ENCODE results near the gene VARS2.

VARS2 gene

GRCh38 chr6:30884521-30885480 lies 29.2 kb upstream of the VARS2 start:
- peak; percentile 13 for DNase-seq

- peak; percentile 6 for DNase-seq
Measured at GRCh38 chr6:30885481-30885998, 28.5 kb upstream of the VARS2 start.

- DNase-seq = peak; percentile 16
Measured at GRCh38 chr6:30885999-30886896, 27.8 kb upstream of the VARS2 start.

DNA sequence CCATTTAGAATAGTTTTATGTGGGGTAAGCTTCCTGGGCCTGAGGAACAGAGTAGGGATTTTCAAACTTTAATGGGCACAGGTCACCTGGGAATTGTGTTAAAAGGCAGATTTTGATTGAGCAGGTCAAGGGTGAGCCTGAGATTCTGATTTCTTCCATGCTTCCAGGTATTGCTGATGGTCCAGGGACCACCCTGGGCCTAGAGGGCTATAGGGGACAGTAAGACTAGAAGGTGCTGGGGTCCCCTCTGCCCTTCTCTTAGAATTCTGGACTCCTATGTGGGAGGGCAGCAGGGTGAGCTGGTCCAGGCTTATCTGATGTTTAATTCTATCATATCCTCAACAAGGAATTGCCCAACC lies 27.2 kb upstream of the VARS2 start:
- no peak for DNase-seq

GRCh38 chr6:30887901-30888815 lies 25.9 kb upstream of the VARS2 start:
- no peak for DNase-seq

GRCh38 chr6:30888816-30889495 lies 25.1 kb upstream of the VARS2 start:
- DNase-seq = no peak

GRCh38 chr6:30889496-30889885 lies 24.5 kb upstream of the VARS2 start:
- DNase-seq = no peak

GRCh38 chr6:30889921-30890645 lies 24.0 kb upstream of the VARS2 start:
- DNase-seq = peak; percentile 12

GRCh38 chr6:30890646-30891449 lies 23.2 kb upstream of the VARS2 start:
- no peak for DNase-seq

DNA sequence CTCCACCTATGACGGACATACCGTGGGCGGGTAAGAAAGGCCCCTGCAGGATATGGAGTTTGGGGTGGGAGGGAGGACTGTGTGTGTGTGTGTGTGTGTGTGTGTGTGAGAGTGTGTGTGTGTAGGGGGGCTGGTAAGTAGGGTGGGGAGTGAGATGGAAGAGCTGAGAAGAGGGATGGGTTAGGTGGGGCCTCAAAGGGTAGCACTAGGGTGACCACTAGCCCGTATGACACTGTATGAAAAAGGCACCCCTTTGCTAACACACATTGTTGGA lies 22.7 kb upstream of the VARS2 start:
- no peak for DNase-seq

GRCh38 chr6:30891816-30892538 lies 22.1 kb upstream of the VARS2 start:
- no peak for DNase-seq

- no peak for DNase-seq
Measured at GRCh38 chr6:30893001-30893591, 20.9 kb upstream of the VARS2 start.

DNA sequence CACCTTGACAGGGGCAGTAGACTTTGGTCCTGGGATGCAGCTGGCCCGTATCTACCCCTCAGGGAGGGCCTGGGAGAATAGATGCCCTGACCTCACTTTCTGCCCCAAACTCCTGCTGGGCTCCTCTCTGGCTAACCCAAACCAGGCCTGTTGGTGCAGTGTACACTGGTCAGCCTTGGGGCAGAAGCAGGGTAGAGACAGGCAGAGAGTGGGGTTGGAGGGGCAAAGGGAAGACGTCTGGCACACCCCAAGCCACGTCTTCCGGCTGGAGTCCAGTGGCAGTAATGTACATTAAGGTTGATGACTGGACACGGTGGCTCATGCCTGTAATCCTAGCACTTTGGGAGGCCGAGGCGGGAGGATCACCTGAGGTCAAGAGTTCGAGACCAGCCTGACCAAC lies 20.4 kb upstream of the VARS2 start:
- no peak for DNase-seq

DNA sequence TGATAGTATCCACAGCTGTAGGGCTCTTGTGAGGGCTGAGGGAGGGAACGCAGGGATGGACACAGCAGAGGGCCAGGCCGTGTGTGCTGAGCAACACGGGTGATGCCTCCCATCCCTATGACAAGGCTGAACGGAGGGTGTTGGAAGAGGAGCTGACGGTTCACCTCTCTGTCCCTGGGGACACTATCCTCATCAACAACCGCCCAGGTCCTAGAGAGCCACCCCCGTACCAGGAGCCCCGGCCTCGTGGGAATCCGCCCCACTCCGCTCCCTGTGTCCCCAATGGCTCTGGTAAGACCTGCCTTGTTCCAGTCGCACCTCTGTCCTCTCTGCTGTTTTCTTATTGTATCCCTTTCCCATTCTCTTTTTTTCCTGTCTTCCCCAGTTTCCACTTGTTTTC lies 19.7 kb upstream of the VARS2 start:
- no peak for DNase-seq

- DNase-seq = no peak
Measured at GRCh38 chr6:30894935-30895334, 19.1 kb upstream of the VARS2 start.

DNA sequence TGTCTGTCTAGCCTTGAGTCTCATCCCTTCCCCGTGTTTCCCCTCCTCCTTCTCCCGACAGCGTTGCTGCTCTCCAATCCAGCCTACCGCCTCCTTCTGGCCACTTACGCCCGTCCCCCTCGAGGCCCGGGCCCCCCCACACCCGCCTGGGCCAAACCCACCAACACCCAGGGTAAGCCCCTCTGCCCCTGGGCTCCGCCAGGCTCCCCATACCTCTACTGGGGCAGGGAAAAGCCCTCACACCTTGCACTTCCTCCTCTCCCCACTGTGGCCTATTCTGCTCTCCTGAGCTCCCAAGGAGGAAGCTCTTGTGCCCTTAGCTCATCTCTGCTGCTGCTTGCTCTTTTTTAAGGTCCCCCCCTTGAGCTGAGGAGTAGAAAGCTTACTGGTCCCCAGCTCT lies 18.7 kb upstream of the VARS2 start:
- DNase-seq = no peak

DNA sequence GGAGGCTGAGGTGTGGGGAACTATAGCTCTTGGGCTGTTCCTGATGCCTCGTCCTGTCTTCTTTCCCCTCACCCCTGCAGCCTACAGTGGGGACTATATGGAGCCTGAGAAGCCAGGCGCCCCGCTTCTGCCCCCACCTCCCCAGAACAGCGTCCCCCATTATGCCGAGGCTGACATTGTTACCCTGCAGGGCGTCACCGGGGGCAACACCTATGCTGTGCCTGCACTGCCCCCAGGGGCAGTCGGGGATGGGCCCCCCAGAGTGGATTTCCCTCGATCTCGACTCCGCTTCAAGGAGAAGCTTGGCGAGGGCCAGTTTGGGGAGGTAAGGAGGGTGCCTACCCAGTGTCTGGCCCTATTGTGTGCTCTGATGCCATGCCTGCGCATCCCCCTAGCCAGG lies 17.5 kb upstream of the VARS2 start:
- DNase-seq = no peak

- DNase-seq = no peak
Measured at GRCh38 chr6:30897882-30898281, 16.2 kb upstream of the VARS2 start.

DNA sequence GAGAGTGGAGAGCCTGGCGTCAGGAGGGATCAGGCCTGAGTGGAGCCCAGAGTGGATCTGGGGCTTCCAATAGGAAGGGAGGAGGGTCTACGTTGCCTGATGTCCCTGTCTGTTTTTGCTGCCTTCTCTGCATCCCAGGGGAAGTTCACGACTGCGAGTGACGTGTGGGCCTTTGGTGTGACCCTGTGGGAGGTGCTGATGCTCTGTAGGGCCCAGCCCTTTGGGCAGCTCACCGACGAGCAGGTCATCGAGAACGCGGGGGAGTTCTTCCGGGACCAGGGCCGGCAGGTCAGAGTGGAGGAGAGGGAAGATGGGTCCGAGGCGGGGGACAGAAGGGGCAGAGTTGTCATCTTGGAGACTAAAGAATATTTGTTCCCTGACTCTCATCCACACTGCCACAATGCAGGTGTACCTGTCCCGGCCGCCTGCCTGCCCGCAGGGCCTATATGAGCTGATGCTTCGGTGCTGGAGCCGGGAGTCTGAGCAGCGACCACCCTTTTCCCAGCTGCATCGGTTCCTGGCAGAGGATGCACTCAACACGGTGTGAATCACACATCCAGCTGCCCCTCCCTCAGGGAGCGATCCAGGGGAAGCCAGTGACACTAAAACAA lies 15.2 kb upstream of the VARS2 start:
- no peak for DNase-seq

All from NCI-H510A treated with DMSO at 0.1 percent for 48 hours (cell line).